Parathyroid adenoma (tissue), 2 donors: ENCODE results near the gene DIP2C.

Source experiments
- H2AFZ ChIP-seq: fragments of 300-600 bp; sonication (generic); one replicate; pipeline ENCODE4 v1.7.0; 2017; ENCODE audit warnings: antibody characterized with exemption, mild to moderate bottlenecking
- H3K27ac ChIP-seq: fragments of 300-600 bp; sonication (generic); one replicate; pipeline ENCODE4 v1.7.0; 2017
- H3K27me3 ChIP-seq: fragments of 300-600 bp; sonication (generic); one replicate; pipeline ENCODE4 v1.7.0; 2017; ENCODE audit warnings: low read length; ENCODE audit not compliant: control insufficient read depth, insufficient read depth
- H3K36me3 ChIP-seq: fragments of 300-600 bp; sonication (generic); one replicate; pipeline ENCODE4 v1.7.0; 2017; ENCODE audit warnings: low read length; ENCODE audit not compliant: control insufficient read depth, insufficient read depth
- H3K4me1 ChIP-seq: fragments of 300-600 bp; sonication (generic); one replicate; pipeline ENCODE4 v1.7.0; 2017; ENCODE audit warnings: control low read depth
- H3K4me2 ChIP-seq: fragments of 300-600 bp; sonication (generic); one replicate; pipeline ENCODE4 v1.7.0; 2017; ENCODE audit warnings: low read length
- H3K4me3 ChIP-seq: fragments of 300-600 bp; sonication (generic); one replicate; pipeline ENCODE4 v1.7.0; 2017; ENCODE audit warnings: low read depth, low read length
- H3K79me2 ChIP-seq: fragments of 300-600 bp; sonication (generic); one replicate; pipeline ENCODE4 v1.7.0; 2017; ENCODE audit warnings: control low read depth
- H3K9ac ChIP-seq: fragments of 300-600 bp; sonication (generic); one replicate; pipeline ENCODE4 v1.7.0; 2017; ENCODE audit warnings: mild to moderate bottlenecking
- H3K9me3 ChIP-seq: fragments of 300-600 bp; sonication (generic); one replicate; pipeline ENCODE4 v1.7.0; 2017; ENCODE audit warnings: low read length; ENCODE audit not compliant: control insufficient read depth
- CTCF ChIP-seq: fragments of 300-600 bp; sonication (generic); IDR thresholded peaks from one replicate; pipeline ENCODE4 v1.7.0; 2017; ENCODE audit warnings: antibody characterized with exemption, mild to moderate bottlenecking
- donor health status: primary hyperparathyroidism.

DIP2C gene

GRCh38 chr10:511849-512191 is 177.6 kb downstream of the DIP2C start:
- no peak overlapping the region for H3K4me3 ChIP-seq
- H2AFZ ChIP-seq = no peak overlapping the region
- H3K36me3 ChIP-seq = no peaks in the 10 kb centered on the region
- H3K4me1 ChIP-seq = no peaks in the 10 kb centered on the region
- TF ChIP-seq CTCF = no peak
- H3K9me3 ChIP-seq = no peaks in the 10 kb centered on the region
- H3K79me2 ChIP-seq = peaks cover 13% of the 10 kb centered on the region
- no peak overlapping the region for H3K9ac ChIP-seq
- no peak overlapping the region for H3K4me2 ChIP-seq
- H3K27ac ChIP-seq = no peak overlapping the region
- H3K27me3 ChIP-seq = no peaks in the 10 kb centered on the region

GRCh38 chr10:511101-511848 is 178.2 kb downstream of the DIP2C start:
- Histone ChIP-seq H3K4me2 (peak overlapping the region; percentile 11), H3K4me1 (no peaks in the 10 kb centered on the region), H3K4me3 (peak overlapping the region; percentile 19), H3K9me3 (no peaks in the 10 kb centered on the region), H3K79me2 (peaks cover 19% of the 10 kb centered on the region), H3K36me3 (no peaks in the 10 kb centered on the region), H2AFZ (no peak overlapping the region), H3K9ac (no peak overlapping the region), H3K27me3 (no peaks in the 10 kb centered on the region), H3K27ac (no peak overlapping the region)
- TF ChIP-seq CTCF = peak; percentile 98

GRCh38 chr10:510415-510881 is 179.0 kb downstream of the DIP2C start:
- no peaks in the 10 kb centered on the region for H3K36me3 ChIP-seq
- no peak for TF ChIP-seq CTCF
- H3K27me3 ChIP-seq = no peaks in the 10 kb centered on the region
- no peaks in the 10 kb centered on the region for H3K4me1 ChIP-seq
- H3K79me2 ChIP-seq = peaks cover 27% of the 10 kb centered on the region
- no peak overlapping the region for H3K27ac ChIP-seq
- no peaks in the 10 kb centered on the region for H3K9me3 ChIP-seq
- H3K9ac ChIP-seq = no peak overlapping the region
- no peak overlapping the region for H2AFZ ChIP-seq
- no peak overlapping the region for H3K4me2 ChIP-seq
- no peak overlapping the region for H3K4me3 ChIP-seq

GRCh38 chr10:509361-510102 is 179.9 kb downstream of the DIP2C start:
- Histone ChIP-seq H3K9ac (no peak overlapping the region), H3K27me3 (no peaks in the 10 kb centered on the region), H3K79me2 (peaks cover 36% of the 10 kb centered on the region), H2AFZ (no peak overlapping the region), H3K4me1 (no peaks in the 10 kb centered on the region), H3K4me3 (no peak overlapping the region), H3K9me3 (no peaks in the 10 kb centered on the region), H3K36me3 (no peaks in the 10 kb centered on the region), H3K27ac (no peak overlapping the region), H3K4me2 (no peak overlapping the region)
- TF ChIP-seq CTCF = no peak
